ENCODE measurements around the gene STK32B.

Gene STK32B

DNA sequence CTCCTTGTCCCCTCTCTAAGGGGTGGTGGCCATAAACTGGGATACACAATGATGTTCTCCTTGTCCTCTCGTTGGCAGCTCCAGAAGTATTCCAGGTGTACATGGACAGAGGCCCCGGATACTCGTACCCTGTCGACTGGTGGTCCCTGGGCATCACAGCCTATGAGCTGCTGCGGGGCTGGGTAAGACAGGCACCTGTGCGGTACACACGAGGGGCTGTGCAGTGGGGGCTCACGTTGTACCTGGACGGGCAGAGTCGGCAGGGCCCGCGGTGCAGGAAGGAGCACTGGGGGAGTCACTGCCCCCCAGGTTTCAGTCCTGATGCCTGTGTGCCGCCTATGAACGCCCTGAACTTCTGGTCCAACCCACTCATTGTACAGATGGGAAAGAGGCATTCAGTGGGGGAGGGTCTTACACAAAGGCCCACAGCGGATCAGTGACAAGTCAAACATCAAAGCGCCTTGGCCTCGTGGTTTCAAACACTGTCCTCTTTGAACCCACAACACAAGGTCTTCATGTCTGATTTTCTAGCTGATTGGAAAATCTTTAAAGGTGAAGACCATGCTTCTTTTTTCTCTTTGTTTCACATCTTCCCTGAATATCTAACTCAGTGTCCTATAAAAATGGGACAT is 395.4 kb downstream of the STK32B start:
- no peak for DNase-seq (ENCODE audit: low read depth)

DNA sequence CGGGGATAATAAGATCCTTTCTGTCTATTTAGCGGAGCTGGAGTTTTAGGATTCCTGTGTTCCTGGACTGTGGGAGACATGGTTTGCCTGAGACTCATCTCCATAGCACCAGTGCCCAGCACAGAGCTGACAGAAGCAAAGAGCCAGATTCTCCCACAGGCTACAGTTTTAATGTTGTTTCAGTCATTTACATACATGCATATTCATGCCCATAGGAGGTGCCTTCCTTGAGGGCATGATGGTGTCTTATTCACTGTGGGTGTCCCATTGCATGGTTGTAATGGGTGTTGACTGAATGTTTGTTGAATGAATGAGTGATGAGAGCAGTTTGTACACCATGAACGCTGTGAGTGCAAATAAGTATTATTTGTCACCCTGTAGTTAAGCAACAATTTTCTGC is 396.5 kb downstream of the STK32B start:
- DNase-seq (ENCODE audit: low read depth): no peak

DNA sequence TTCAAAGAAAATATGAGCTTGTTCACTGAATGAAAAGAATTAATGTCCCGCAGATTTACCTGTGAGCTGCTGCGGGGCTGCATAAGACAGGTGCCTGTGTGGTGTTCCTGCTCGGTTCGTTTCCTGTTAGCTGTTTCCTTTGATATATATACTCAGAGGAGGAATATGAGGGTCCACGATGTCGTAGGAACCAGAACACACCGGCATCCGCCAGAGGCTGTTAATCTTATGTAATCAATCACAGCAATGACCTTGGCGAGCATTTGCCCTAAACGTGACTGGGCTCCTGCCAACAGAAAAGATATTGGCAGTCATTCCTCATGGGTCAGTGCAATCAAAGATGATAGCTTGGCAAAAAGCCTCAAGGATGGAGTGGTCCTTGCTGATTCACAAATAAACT is 396.9 kb downstream of the STK32B start:
- DNase-seq (ENCODE audit: low read depth): no peak

DNA sequence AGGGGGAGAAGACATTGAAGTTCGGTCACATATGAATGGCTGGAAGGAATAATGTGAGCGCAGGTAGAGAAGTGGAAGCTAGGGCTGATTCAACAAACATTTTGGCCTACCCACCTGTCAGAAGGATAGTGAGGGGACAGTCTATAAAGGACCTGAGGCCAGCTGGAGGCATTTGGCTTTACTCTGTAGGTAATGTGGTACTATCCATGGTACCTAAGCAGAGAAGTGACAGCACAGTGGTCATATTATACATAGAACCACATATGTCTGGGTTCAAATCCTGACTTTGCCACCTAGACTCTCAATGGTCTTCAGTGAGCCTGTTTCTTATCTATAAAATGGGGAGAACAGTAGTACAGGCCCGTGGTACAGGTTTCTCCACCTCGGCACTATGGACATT is 400.0 kb downstream of the STK32B start:
- DNase-seq (ENCODE audit: low read depth): no peak

DNA sequence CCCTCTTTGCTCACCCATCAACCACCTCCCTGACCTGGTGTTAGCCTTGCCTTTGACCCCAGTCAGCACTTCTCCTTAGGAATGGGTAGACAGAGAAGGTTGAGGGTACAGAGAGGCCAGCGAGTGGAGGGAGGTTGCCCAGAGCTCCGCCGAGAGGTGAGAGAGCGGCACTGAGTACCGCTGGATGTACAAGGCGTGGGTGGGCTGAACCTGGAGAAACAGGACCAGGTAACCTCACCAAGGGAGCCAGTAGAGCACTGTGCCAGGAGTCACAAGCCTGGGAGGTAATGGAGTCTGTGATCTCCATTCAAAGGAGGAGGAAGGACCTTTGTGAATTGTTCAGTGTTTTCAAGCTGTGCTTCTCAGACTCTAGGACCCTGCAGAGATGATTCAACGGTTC is 400.9 kb downstream of the STK32B start:
- no peak for DNase-seq (ENCODE audit: low read depth)

DNA sequence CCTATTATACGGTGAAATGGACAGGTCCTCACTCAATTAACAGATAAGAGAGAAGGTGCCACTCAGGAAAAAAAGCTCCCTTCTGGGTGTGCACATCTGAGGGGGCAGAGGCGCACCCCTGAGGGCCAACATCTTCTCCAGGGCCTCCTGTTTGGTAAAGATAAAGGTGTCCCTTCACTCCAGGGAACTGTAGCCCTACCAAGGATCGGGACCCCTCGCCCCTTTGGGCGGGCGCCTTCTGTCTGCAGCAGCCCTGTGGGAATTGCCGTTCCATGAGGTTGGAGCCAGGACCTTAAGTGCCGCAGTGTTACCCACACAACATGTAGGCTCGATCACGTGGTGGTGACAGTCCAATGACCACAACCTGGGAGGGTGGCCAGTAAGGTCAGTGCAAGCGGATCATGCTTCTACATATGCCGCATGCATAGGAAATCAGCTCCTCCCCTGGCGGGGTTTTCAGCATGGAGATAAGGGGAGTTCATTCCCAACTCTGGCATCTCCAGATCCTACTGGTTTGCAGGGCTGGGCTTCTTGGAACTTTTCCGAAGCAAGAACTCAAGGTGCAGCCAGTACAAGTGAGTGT is 403.8 kb downstream of the STK32B start:
- DNase-seq (ENCODE audit: low read depth): no peak

DNA sequence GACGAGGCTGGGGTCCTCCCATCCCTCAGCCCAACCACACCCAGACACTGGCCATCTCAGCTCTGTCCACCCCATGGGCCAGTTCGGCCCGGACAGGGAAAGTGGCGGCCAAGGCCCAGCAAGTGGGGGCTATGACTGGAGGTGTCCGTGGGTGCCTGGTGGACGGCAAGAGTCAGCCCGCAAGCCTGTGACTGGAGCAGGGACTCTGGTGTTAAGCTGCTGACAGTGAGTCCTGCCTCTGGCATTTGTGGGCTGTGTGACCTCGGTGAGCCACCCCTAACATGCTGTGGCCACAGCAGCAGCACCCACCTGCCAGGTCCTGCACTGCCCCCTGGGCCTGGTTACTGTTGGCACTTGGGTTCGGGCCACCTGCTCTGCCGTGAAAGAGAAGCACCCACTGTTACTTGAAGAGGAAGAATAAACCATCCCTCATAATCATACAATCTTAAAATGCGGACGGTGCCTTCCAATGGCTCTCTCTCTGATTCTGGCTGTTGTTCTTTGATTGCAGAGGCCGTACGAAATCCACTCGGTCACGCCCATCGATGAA is 405.1 kb downstream of the STK32B start:
- no peak for DNase-seq (ENCODE audit: low read depth)

DNA sequence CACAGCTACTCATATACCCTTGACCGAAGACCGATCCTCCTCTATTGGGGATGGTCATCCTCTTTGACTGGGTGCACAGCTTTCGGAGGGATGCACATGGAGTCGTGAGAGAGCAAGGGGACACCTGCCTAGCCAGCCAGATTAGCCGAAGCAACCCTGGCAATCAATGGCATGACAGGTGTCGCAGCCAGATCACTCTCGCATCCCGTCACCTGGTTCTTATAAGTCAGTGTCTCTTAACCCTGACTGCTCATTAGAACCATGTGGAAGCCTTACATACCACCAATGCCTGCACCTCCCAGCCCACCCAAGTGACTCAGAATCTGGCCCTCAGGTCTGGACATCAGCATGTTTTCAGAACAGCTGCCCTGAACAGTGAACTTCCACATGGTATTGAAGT is 407.4 kb downstream of the STK32B start:
- DNase-seq (ENCODE audit: low read depth): no peak

DNA sequence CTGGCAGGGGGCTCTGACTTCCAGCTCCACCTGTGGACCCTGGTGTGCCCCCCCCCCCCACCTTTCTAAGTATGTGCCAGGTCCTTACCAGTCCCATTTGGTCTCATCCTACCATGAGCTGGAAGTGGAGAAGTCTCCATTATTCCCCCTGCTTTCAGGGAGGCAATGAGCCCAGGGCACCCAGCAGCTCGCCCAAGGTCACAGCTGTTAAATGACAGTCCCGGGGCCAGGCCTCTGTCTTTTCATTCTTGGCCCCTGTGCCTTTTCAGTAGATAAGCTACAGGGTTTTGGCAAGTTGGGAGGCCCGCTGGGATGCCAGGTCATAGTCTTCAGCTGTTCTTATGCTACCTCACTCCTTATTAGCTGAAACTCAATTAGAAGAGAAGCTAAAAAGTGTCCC is 408.0 kb downstream of the STK32B start:
- DNase-seq (ENCODE audit: low read depth): no peak

DNA sequence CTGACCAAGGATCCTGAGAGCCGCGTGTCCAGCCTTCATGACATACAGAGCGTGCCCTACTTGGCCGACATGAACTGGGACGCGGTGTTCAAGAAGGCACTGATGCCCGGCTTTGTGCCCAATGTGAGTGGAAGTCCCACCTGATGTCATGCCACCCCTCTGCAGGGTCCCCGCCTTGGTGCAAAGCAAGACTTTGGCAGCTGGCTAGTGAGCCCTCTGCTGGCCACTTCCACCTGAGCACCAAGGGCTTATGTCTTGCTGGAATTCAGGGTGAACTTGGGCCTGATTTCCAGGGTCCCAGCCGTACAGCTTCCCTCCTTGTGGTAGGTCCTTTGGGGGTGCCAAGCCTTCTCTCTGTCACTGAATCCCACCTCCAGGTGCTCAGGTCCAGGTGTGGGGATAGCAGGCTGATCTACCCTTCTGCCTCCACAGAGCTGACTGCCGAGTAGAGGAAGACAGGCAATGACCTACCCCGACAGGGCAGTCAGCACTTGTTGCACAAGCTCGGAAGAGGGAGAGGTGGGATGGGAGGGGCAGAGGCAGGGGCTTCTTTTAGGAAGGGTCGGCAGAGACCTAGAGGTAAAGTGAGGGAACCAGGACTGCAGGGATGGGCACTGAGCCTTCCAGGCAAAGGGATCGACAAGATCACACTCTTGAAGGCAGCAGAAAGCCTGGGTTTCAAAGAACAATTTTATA is 409.0 kb downstream of the STK32B start:
- DNase-seq (ENCODE audit: low read depth): peak; percentile 6

DNA sequence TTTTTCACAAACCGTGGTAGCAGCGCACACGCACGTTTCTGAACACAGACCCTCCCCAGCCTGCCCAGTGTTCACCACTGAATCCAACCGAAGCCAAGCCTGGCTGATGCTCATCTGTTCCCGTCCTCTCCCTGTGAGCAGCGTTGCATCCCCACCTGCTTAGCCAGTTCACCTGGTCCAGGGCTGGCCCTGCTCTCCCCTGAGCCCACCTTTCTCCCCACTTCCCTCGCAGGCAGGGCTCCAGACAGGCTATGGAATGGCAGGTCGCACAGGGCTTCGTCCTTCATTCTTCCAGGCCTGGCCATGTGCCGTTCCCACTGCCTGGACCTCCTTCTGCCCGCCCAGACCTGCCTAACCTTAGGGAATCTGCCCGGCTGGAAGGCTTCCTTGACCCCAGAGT is 410.2 kb downstream of the STK32B start:
- no peak for DNase-seq (ENCODE audit: low read depth)

DNA sequence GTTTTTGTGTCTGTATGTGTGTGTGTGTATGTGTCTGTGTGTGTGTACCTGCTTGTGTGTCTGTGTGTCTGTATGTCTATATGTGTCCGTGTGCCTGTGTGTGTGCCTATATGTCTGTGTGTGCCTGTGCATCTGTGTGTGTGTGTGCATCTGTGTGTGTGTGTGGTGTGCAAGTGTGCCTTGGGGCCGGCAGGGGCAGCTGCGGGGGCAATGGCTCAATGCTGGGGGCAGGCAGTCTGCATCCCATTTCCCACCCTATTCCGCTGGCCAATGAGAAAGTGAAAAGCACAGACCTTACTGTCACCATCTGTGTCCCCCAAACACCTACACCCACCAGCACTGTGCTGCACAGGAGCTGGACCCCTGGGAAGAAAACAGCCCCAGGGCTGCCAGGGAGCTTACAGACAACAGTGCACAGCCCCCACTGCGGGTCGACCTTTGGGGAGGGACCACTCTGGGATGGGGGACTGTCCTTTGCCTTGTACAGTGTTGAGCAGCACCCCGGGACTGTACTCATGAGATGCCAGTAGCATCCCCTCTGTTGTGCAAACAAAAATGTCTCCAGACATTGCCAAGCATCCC is 411.1 kb downstream of the STK32B start:
- DNase-seq (ENCODE audit: low read depth): no peak

DNA sequence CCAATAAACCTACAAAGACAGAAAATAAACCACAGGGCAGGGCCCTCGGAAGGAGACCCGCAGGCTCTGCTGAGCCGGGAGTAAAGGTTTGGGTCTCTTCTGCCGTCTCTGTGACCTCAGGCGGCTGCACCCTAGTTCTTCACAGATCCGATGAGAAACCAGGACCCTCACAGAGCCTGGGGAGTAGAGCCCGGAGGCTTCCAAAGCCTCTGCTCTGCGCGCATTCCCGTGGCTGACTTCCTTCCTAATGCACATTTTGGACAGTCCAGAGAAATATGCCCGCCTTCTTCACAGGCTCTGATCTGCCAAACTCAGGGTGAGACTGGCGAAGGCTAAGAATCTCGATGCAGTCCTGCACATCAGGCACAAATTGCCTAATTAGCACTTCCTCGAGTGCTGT is 411.6 kb downstream of the STK32B start:
- no peak for DNase-seq (ENCODE audit: low read depth)

DNA sequence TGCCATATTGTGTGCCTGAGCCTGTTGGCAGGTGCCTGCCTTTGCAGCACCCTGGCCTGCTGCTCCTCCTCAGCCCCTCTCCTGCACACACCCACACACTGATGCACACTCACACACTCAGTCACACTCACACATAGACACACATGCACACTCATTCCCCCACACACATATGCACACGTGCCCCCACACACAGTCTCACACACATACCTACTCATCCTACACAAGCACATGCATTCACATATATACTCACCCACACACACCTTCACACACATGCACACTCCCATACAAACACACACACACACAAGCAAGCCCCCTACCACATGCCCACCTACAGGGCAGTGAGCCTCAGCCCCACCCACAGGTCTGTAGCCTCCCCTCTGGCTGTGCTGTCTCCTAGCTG is 412.1 kb downstream of the STK32B start:
- DNase-seq (ENCODE audit: low read depth): no peak

DNA sequence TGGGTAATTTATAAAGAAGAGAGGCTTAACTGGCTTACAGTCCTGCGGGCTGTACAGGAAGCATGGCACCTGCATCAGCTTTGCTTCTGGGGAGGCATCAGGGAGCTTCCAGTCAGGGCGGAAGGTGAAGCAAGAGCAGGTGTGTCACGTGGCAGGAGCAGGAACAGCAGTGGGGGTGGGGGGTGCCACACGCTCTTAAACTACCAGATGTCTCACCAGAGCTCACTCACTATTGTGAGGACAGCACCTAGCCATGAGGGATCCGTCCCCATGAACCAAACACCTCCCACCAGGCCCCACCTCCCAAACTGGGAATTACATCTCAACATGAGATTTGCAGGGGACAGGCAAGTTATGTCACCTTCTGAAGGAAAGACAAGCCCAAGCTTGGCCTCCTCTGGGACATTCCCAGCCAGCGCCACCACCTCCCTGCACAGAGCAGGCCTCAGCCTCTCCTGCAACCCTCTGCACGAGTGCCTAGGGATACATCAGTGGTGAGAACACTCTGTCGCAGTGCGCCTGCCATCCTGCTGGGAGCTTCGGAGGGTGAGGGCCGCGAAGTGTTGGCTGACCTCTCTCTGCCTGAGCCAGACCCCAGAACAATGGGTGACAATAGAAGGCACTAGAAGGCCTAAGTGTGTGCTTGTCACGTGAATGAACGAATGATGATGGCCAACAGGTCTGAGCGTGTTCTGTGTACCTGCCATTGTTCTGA is 412.8 kb downstream of the STK32B start:
- DNase-seq (ENCODE audit: low read depth): no peak

DNA sequence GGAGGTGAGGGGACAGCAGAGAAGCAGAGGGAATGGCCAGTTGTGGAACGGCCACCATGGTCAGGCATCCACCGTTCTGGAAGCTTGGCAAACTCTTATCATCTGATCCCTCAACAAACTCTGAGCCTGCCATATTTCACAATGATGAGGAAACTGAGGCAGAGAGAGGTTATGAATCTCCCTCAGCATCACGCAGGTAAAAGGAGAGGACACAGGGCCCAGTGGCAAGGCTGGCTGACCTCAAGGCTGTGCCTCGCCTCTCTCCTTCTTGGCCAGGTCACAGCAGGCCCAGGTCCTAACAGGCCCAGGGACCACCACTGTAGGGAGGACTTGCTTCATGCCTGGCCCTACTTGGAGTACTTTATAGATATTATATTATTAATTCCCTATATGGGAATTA is 414.2 kb downstream of the STK32B start:
- DNase-seq (ENCODE audit: low read depth): no peak

DNA sequence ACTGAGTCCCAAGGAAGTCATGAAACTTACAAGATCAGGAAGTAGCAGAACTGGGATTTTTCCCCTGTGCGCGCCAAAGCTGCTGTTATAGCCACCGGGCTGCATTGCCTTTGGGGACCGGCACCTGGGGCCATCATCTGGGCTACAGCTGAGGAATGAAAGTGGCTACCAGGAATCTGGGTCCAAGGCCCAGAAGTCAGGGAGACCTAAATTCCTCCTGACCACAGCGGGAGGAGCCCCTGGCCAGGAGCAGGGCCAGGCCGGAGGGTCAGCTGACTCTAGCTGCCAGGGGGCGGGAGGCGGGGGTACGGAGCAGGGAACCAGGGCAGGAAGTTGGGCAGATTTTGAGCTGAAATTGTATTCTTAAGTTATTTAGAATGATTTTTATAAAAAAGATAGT is 414.7 kb downstream of the STK32B start:
- DNase-seq (ENCODE audit: low read depth): no peak

DNA sequence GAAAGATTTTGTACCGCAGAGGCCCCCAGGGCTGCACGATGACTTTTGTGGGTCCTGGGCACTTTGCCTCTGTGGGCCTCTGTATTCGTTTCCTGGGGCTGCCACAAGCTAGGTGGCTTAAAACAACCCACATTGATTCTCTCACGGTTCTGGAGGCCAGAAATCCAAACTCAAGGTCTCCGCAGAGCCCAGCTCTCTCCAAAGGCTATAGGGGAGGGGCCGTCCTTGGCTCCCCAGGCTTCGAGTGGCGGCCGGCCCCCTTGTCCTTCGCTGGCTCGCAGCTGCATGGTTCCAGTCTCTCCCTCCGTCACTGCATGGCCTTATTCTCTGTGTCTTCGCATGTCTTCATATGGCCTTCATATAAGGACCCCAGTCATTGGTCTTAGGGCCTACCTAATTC is 415.8 kb downstream of the STK32B start:
- DNase-seq (ENCODE audit: low read depth): no peak

DNA sequence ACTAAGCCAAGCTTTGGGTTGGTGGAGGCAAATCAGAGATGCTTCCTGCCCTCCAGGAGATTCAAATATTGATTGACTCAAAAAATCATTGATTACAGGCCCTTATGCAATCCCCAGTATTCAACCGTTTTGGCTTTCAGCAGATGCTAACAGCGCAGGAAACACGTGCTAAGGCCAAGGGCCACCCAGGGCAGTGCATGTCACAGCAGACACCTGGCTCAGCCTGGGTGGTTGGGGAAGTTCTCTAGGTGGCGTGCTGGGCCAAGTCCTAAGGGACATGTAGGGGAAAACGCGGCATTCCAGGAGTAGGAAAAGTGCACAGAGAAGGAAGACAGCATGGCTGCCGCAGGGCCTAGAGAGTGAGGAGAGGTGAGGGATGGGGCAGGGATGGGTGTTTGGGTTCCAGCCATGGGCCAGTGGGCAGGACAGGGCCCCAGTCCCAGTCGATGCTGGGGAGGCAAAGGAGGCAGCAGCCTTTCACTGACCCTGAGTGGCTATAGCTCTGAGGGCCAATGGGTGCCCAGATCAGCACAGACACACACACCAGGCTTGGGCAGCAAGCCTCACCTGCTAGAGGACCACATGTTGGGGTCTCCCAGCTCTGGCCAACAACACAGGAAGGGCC is 418.0 kb downstream of the STK32B start:
- DNase-seq (ENCODE audit: low read depth): no peak

DNA sequence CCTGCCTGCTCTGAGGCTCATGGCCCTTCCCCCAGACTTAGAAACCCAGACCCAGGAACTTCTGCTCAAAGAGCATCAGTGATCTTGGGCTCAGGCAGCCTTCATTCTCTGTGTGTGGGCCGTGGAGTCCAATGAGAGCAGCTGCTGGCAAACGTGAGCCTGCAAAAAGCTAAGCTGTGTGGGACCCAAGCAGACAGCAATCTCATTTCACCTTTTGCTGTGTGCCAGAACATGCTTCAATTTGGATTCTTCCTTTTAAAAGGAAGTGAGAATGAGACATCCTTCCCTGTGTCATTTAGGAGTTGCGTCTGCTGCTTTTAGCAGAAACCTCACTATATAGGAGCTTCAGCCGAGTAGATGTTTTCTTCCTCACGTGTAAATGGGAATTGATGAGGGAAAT is 418.6 kb downstream of the STK32B start:
- no peak for DNase-seq (ENCODE audit: low read depth)

DNA sequence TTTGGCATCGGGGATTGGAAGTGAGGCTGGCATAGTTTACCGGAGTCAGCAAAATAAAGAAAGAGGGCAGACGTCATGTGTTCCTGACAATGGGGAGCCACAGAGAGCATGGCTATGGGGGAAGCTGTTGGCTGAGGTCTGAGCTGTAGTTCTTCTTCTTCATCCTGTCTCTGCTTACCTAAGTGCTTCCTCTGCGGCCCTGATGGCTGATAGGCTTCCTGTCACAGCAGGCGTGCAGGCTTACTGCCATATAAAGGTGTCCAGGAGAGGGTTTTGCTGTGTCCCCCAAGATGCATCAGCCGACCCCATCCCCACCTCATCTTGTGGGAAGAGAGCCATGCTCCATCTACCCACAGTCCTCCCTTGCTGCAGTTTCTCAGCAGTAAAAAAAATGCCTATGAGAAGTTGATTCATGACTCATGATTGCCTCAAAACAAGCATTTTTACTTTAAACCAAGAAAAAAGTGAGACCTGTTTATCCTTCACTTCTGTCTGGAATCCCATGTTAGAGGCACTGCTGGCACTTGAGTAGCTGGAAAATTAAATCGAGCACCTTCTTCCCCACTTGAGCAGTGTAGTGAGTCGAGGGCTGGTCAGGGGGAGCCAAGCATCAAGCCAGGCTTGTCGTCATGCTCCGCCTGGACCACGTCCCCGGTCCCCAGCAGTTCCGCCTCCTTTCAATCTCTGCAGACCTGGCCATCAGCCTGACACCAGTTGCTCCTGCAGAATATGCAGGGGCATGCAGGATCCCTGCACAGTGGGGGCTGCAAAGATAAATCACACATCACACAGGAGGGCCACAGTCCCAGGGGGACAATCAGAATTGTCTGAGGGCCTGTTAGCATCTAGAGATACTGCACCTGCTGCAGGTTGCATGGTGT is 419.3 kb downstream of the STK32B start:
- DNase-seq (ENCODE audit: low read depth): no peak

All from fibroblast of the conjunctiva (primary cell).